CD8-positive, alpha-beta memory T cell (primary cell): ENCODE results near the gene SYT3. TPM values are rescaled to one million over a fixed set of nuclear protein-coding genes. Genes with fewer than 3 reads are reported as not detected.

Experiments used
- CTCF ChIA-PET: fragments of 350-600 bp; sonication (Branson Sonifier 250); formaldehyde crosslinking; loops from one replicate; lab custom pipeline; 2021; ENCODE audit warnings: antibody characterized with exemption; lab: Charles Lee
- POLR2A ChIA-PET: fragments of 350-600 bp; sonication (Branson Sonifier 250); formaldehyde crosslinking; loops from one replicate; lab custom pipeline; 2021; ENCODE audit warnings: antibody characterized with exemption; lab: Charles Lee
- DNase-seq, 5 donors: peaks; one replicate each; pipeline versions ENCODE4 v3.0.0 to v3.0.0-alpha.2; 2020 to 2022; ENCODE audit warnings: mixed read lengths in 1 of 5
- H3K27ac ChIP-seq: one replicate; pipeline ENCODE4 v1.7.0; 2013; ENCODE audit warnings: low read depth, mild to moderate bottlenecking, low read length, moderate library complexity
- H3K27me3 ChIP-seq: 2 replicates; pipeline ENCODE4 v1.7.0; 2013; ENCODE audit warnings: low read length, mild to moderate bottlenecking; ENCODE audit not compliant: insufficient read depth, poor library complexity, severe bottlenecking
- H3K36me3 ChIP-seq: 2 replicates; pipeline ENCODE4 v1.7.0; 2013; ENCODE audit warnings: mild to moderate bottlenecking, low read length, moderate library complexity; ENCODE audit not compliant: insufficient read depth
- H3K4me1 ChIP-seq: 2 replicates; pipeline ENCODE4 v1.7.0; 2013; ENCODE audit warnings: mild to moderate bottlenecking, low read length, moderate library complexity; ENCODE audit not compliant: insufficient read depth
- H3K4me3 ChIP-seq: 2 replicates; pipeline ENCODE4 v1.7.0; 2013; ENCODE audit warnings: mild to moderate bottlenecking, low read length
- H3K9me3 ChIP-seq: 2 replicates; pipeline ENCODE4 v1.7.0; 2013; ENCODE audit warnings: mild to moderate bottlenecking, low read length
- H3K27ac Mint-ChIP-seq, 8 donors: one replicate each; pipeline ENCODE4 v1.8.0; 2020 to 2021; ENCODE audit warnings: mixed read lengths in 8 of 8, mild to moderate bottlenecking in 6 of 8, inconsistent platforms in 3 of 8, moderate library complexity in 3 of 8
- H3K27me3 Mint-ChIP-seq, 2 donors: one replicate each; pipeline ENCODE4 v1.8.0; 2020 to 2021; ENCODE audit warnings: mixed read lengths in 2 of 2, mild to moderate bottlenecking in 1 of 2, moderate library complexity in 1 of 2
- H3K36me3 Mint-ChIP-seq, 3 donors: one replicate each; pipeline ENCODE4 v1.8.0; 2020 to 2021; ENCODE audit warnings: mixed read lengths in 3 of 3, inconsistent platforms in 1 of 3, mild to moderate bottlenecking in 1 of 3
- H3K4me1 Mint-ChIP-seq, 3 donors: one replicate each; pipeline ENCODE4 v1.8.0; 2020 to 2021; ENCODE audit warnings: mixed read lengths in 3 of 3, inconsistent platforms in 1 of 3, mild to moderate bottlenecking in 1 of 3
- H3K4me3 Mint-ChIP-seq, 7 donors: one replicate each; pipeline ENCODE4 v1.8.0; 2020 to 2021; ENCODE audit warnings: mixed read lengths in 7 of 7, mild to moderate bottlenecking in 6 of 7, moderate library complexity in 4 of 7, inconsistent platforms in 2 of 7
- H3K9me3 Mint-ChIP-seq, 5 donors: one replicate each; pipeline ENCODE4 v1.8.0; 2020 to 2022; ENCODE audit warnings: mixed read lengths in 5 of 5, mild to moderate bottlenecking in 3 of 5, moderate library complexity in 2 of 5, inconsistent platforms in 1 of 5
- polyA plus RNA-seq: library from polyadenylated mRNA; unstranded; fragments of 300-500 nt; fragmentation: Illumina TruSeq; gene quantifications from one replicate; pipeline ENCODE4 v1.2.3, GENCODE V29; 2021
- total RNA-seq, 2 experiments: library from RNA; stranded (reverse); gene quantifications; one replicate each; pipeline ENCODE4 v1.2.3, GENCODE V29; 2021

The SYT3 gene
- total and polyA plus RNA-seq, 3 experiments from 2014 or later, result 0.09 to 0.24 (median 0.11) TPM

DNA sequence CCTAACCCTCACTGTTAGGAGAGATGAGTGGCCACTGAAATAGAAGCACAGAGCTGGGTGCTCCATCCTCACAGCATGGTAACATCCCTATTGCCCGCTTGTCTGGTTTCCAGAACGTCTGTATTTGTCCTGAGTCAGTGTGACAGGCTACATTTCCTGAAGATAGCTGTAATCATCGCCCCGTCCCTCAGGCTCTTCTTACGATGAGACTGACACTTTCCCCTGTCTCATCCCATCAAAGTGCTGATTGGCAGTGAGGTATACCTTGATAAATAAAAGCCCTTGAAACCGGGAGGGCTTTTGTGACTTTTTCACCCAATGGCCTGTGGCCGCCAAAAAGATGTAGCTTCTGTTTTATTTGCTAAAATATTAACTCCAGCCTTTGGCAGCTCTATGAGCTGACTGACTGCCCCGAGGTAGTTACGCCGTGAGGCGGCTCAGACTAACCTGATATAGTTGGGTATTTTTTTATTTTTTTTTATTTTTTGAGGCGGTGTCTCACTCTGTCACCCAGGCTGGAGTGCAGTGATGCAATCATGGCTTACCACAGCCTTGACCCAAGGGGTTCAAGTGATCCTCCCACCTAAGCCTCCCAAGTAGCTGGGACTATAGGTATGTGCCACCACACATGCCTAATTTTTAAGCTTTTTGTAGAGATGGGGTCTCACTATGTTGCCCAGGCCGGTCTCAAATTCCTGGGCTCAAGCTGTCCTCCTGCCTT lies 65.8 kb downstream of the SYT3 start:
- no peaks in the 10 kb centered on the region for H3K9me3 ChIP-seq
- no peak overlapping the region for H3K4me3 Mint-ChIP-seq
- H3K27me3 ChIP-seq, result no peaks in the 10 kb centered on the region
- H3K27ac Mint-ChIP-seq, result no peak overlapping the region
- H3K4me3 ChIP-seq, result no peak overlapping the region
- DNase-seq, result no peak
- POLR2A ChIA-PET, result no interaction called here
- no peak overlapping the region for H3K27ac ChIP-seq
- H3K27me3 Mint-ChIP-seq, result peaks cover 24 to 47% of the 10 kb centered on the region in 2 donors
- H3K36me3 Mint-ChIP-seq, result no peaks in the 10 kb centered on the region
- H3K4me1 ChIP-seq, result no peaks in the 10 kb centered on the region
- no peaks in the 10 kb centered on the region for H3K36me3 ChIP-seq
- H3K9me3 Mint-ChIP-seq, result no peaks in the 10 kb centered on the region
- CTCF ChIA-PET, result no interaction called here
- no peaks in the 10 kb centered on the region for H3K4me1 Mint-ChIP-seq

Other genes with a start within 250 kb of the SYT3 start
- gene SPIB, start 220.9 kb downstream of the SYT3 start, total RNA-seq, result 1 to 10 TPM in 1 of 2 experiments, under 1 TPM in 1; 1.00 to 2.2 TPM
- 0.52 TPM for gene SPIB, start 220.9 kb downstream of the SYT3 start, polyA plus RNA-seq
- under 1 TPM; 0.07 to 0.24 TPM for gene MYBPC2, start 207.0 kb downstream of the SYT3 start, total RNA-seq
- not detected for gene MYBPC2, start 207.0 kb downstream of the SYT3 start, polyA plus RNA-seq
- gene EMC10, start 163.4 kb downstream of the SYT3 start, total RNA-seq, result 10 to 100 TPM; 74.7 to 74.8 TPM
- 11.4 TPM for gene EMC10, start 163.4 kb downstream of the SYT3 start, polyA plus RNA-seq
- gene GARIN5A, start 163.0 kb downstream of the SYT3 start, total RNA-seq, result under 1 TPM; 0.57 to 0.97 TPM
- gene GARIN5A, start 163.0 kb downstream of the SYT3 start, polyA plus RNA-seq, result 0.33 TPM
- gene JOSD2, start 128.7 kb downstream of the SYT3 start, total RNA-seq, result 10 to 100 TPM; 47.4 to 50.9 TPM
- gene JOSD2, start 128.7 kb downstream of the SYT3 start, polyA plus RNA-seq, result 28.4 TPM
- not detected for gene ASPDH, start 126.0 kb downstream of the SYT3 start, total RNA-seq
- gene ASPDH, start 126.0 kb downstream of the SYT3 start, polyA plus RNA-seq, result not detected
- gene LRRC4B, start 71.4 kb downstream of the SYT3 start, total RNA-seq, result not detected
- not detected for gene LRRC4B, start 71.4 kb downstream of the SYT3 start, polyA plus RNA-seq
- gene C19orf81, start 9.6 kb upstream of the SYT3 start, total RNA-seq, result not detected
- not detected for gene C19orf81, start 9.6 kb upstream of the SYT3 start, polyA plus RNA-seq
- gene SHANK1, start 79.9 kb upstream of the SYT3 start, total RNA-seq, result not detected
- gene SHANK1, start 79.9 kb upstream of the SYT3 start, polyA plus RNA-seq, result not detected
- gene CLEC11A, start 83.5 kb upstream of the SYT3 start, total RNA-seq, result under 1 TPM; 0.31 to 0.53 TPM
- 1.9 TPM for gene CLEC11A, start 83.5 kb upstream of the SYT3 start, polyA plus RNA-seq
- gene GPR32, start 130.6 kb upstream of the SYT3 start, total RNA-seq, result not detected
- gene GPR32, start 130.6 kb upstream of the SYT3 start, polyA plus RNA-seq, result not detected
- not detected for gene ACP4, start 150.5 kb upstream of the SYT3 start, total RNA-seq
- gene ACP4, start 150.5 kb upstream of the SYT3 start, polyA plus RNA-seq, result not detected
- under 1 TPM; 0.27 to 0.39 TPM for gene KLK1, start 183.9 kb upstream of the SYT3 start, total RNA-seq
- gene KLK1, start 183.9 kb upstream of the SYT3 start, polyA plus RNA-seq, result not detected
- gene KLK15, start 193.7 kb upstream of the SYT3 start, total RNA-seq, result not detected
- gene KLK15, start 193.7 kb upstream of the SYT3 start, polyA plus RNA-seq, result not detected
- not detected for gene KLK3, start 215.0 kb upstream of the SYT3 start, total RNA-seq
- not detected for gene KLK3, start 215.0 kb upstream of the SYT3 start, polyA plus RNA-seq
- gene KLK2, start 233.6 kb upstream of the SYT3 start, total RNA-seq, result not detected
- gene KLK2, start 233.6 kb upstream of the SYT3 start, polyA plus RNA-seq, result not detected